ENCODE measurements around the gene PTEN. TPM values are rescaled to one million over a fixed set of nuclear protein-coding genes. Genes with fewer than 3 reads are reported as not detected.
"Not testable (repeated sequence)": the region's sequence is repeated elsewhere in the genome, so short reads cannot be mapped to it uniquely, and the experiment has no call there.

Gene PTEN
- 22.1 TPM for polyA plus RNA-seq (2013, experiment 1 of 2)
- 27.3 TPM for polyA plus RNA-seq (2013, experiment 2 of 2)

- Histone ChIP-seq H3K4me3 (ENCODE audit: low read length) (peak within 1 kb of the TSS; percentile 96), H3K9me3 (ENCODE audit: insufficient read depth, low read depth, low read length) (no peaks in the 10 kb centered on the region), H3K4me1 (ENCODE audit: insufficient read depth, low read length) (peaks cover 19% of the 10 kb centered on the region), H3K27me3 (ENCODE audit: insufficient read depth, low read length) (no peaks in the 10 kb centered on the region), H3K9ac (ENCODE audit: low read depth, low read length) (peak within 1 kb of the TSS; percentile 94), H3K36me3 (ENCODE audit: insufficient read depth, low read length) (peaks cover 3% of the 10 kb centered on the region; the same call in 1 of the 2 replicates), H3K27ac (ENCODE audit: low read depth, low read length) (peak within 1 kb of the TSS; percentile 96)
- WGBS = under 1% methylated on average over 89 of the region's 89 CpGs
Observed at GRCh38 chr10:87863053-87863943, at the start of gene PTEN, which contains the start of gene KLLN. PTEN (plus strand) TSS chr10:87863625; CDS start chr10:87864470, 845 bp downstream. KLLN (minus strand) TSS chr10:87863533; CDS start chr10:87862487, 1,046 bp downstream.

GRCh38 chr10:87816163-87816897 is 47.1 kb upstream of the PTEN start:
- 75% methylated on average over 5 of the region's 9 CpGs for WGBS
- peak overlapping the region; percentile 78 for H3K4me3 ChIP-seq (ENCODE audit: low read length)
- H3K27me3 ChIP-seq (ENCODE audit: insufficient read depth, low read length) = peaks cover 5% of the 10 kb centered on the region; the same call in 1 of the 2 replicates
- no peaks in the 10 kb centered on the region for H3K9me3 ChIP-seq (ENCODE audit: insufficient read depth, low read depth, low read length)
- H3K36me3 ChIP-seq (ENCODE audit: insufficient read depth, low read length) = peaks cover 28% of the 10 kb centered on the region
- H3K9ac ChIP-seq (ENCODE audit: low read depth, low read length) = peak overlapping the region; percentile 87; the same call in 1 of the 2 replicates
- H3K27ac ChIP-seq (ENCODE audit: low read depth, low read length) = no peak overlapping the region
- H3K4me1 ChIP-seq (ENCODE audit: insufficient read depth, low read length) = peaks cover 15% of the 10 kb centered on the region

DNA sequence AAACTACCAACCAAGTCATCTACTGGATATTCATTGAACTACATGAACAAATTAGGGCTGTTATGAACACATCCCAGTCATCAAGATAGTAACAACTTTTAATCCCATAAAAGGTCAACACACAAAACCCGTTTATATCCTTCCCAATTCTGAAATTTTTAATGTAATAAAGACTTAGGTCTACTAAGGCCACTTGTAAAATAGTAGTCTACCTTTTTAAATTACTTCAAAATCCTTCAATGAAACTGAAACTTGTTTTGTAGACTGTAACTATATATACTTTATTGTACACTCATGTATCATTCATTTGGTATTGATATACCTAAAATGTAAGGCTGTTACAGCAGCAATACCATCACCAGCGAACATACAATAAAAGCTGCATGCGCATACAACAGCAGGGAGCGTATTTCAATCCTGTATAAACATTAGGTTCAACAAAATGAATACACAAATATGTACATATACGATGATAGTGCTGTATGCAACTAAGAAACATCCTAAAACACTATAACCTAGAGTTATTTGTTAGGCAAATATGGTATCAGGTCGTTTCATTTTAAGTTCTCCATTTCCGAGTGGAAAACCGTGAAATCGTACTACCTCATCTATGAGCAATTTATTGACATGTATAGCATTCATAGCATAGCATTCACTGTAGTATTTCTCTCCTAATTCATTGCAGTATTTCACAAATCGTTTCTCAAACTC is 46.4 kb upstream of the PTEN start:
- 10% methylated on average over 8 of the region's 10 CpGs for WGBS
- Histone ChIP-seq H3K9ac (ENCODE audit: low read depth, low read length) (peak overlapping the region; percentile 87), H3K27ac (ENCODE audit: low read depth, low read length) (peak overlapping the region; percentile 87), H3K4me1 (ENCODE audit: insufficient read depth, low read length) (peaks cover 15% of the 10 kb centered on the region), H3K36me3 (ENCODE audit: insufficient read depth, low read length) (peaks cover 22% of the 10 kb centered on the region), H3K4me3 (ENCODE audit: low read length) (peak overlapping the region; percentile 78), H3K27me3 (ENCODE audit: insufficient read depth, low read length) (peaks cover 5% of the 10 kb centered on the region; the same call in 1 of the 2 replicates), H3K9me3 (ENCODE audit: insufficient read depth, low read depth, low read length) (no peaks in the 10 kb centered on the region)

GRCh38 chr10:87817609-87818504 is 45.6 kb upstream of the PTEN start, which contains the start of gene ATAD1:
ATAD1 (minus strand) TSS chr10:87818226; CDS start chr10:87814599, 3,627 bp downstream.
- H3K4me1 ChIP-seq (ENCODE audit: insufficient read depth, low read length) = peaks cover 15% of the 10 kb centered on the region
- peak within 1 kb of the TSS; percentile 87 for H3K9ac ChIP-seq (ENCODE audit: low read depth, low read length)
- H3K27ac ChIP-seq (ENCODE audit: low read depth, low read length) = peak within 1 kb of the TSS; percentile 87
- peak within 1 kb of the TSS; percentile 78 for H3K4me3 ChIP-seq (ENCODE audit: low read length)
- under 1% methylated on average over 60 of the region's 60 CpGs for WGBS
- no peaks in the 10 kb centered on the region for H3K9me3 ChIP-seq (ENCODE audit: insufficient read depth, low read depth, low read length)
- peaks cover 16% of the 10 kb centered on the region for H3K36me3 ChIP-seq (ENCODE audit: insufficient read depth, low read length)
- H3K27me3 ChIP-seq (ENCODE audit: insufficient read depth, low read length) = peaks cover 5% of the 10 kb centered on the region; the same call in 1 of the 2 replicates

- peaks cover 8% of the 10 kb centered on the region for H3K36me3 ChIP-seq (ENCODE audit: insufficient read depth, low read length)
- WGBS = 19% methylated on average over 28 of the region's 29 CpGs
- peak overlapping the region; percentile 87 for H3K9ac ChIP-seq (ENCODE audit: low read depth, low read length)
- H3K27ac ChIP-seq (ENCODE audit: low read depth, low read length) = peak overlapping the region; percentile 87; the same call in 1 of the 2 replicates
- peaks cover 5% of the 10 kb centered on the region; the same call in 1 of the 2 replicates for H3K27me3 ChIP-seq (ENCODE audit: insufficient read depth, low read length)
- no peaks in the 10 kb centered on the region for H3K9me3 ChIP-seq (ENCODE audit: insufficient read depth, low read depth, low read length)
- H3K4me3 ChIP-seq (ENCODE audit: low read length) = peak overlapping the region; percentile 78
- peaks cover 15% of the 10 kb centered on the region for H3K4me1 ChIP-seq (ENCODE audit: insufficient read depth, low read length)
Observed at GRCh38 chr10:87818505-87819288, 44.7 kb upstream of the PTEN start.

GRCh38 chr10:87819289-87819585 is 44.2 kb upstream of the PTEN start:
- peak overlapping the region; percentile 78 for H3K4me3 ChIP-seq (ENCODE audit: low read length)
- peaks cover 15% of the 10 kb centered on the region for H3K4me1 ChIP-seq (ENCODE audit: insufficient read depth, low read length)
- H3K9ac ChIP-seq (ENCODE audit: low read depth, low read length) = no peak overlapping the region
- no peak overlapping the region for H3K27ac ChIP-seq (ENCODE audit: low read depth, low read length)
- peaks cover 2% of the 10 kb centered on the region; the same call in 1 of the 2 replicates for H3K36me3 ChIP-seq (ENCODE audit: insufficient read depth, low read length)
- H3K27me3 ChIP-seq (ENCODE audit: insufficient read depth, low read length) = peaks cover 5% of the 10 kb centered on the region; the same call in 1 of the 2 replicates
- 97% methylated on average over 4 of the region's 6 CpGs for WGBS
- no peaks in the 10 kb centered on the region for H3K9me3 ChIP-seq (ENCODE audit: insufficient read depth, low read depth, low read length)

DNA sequence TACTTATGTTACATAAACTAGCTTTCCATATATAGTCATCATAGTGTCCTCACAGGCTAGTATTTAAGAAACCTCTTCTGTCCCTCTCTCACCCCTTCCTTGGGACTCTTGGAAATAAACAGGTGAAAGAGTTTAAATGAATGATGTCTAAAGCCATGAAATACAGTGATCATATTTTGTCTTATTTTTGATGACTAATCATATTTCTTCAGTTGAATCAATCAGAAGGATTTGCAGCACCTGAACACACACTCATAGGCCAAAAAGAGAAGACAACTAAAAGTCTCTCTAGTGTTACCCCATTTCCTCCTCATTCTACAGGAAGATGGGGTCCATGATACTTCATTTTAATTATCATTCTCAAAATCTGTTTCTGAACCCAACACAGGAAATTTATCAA is 36.8 kb upstream of the PTEN start:
- Histone ChIP-seq H3K27ac (ENCODE audit: low read depth, low read length) (no peak overlapping the region), H3K36me3 (ENCODE audit: insufficient read depth, low read length) (no peaks in the 10 kb centered on the region), H3K9ac (ENCODE audit: low read depth, low read length) (no peak overlapping the region), H3K27me3 (ENCODE audit: insufficient read depth, low read length) (no peaks in the 10 kb centered on the region), H3K4me1 (ENCODE audit: insufficient read depth, low read length) (no peaks in the 10 kb centered on the region), H3K9me3 (ENCODE audit: insufficient read depth, low read depth, low read length) (no peaks in the 10 kb centered on the region), H3K4me3 (ENCODE audit: low read length) (no peak overlapping the region)

DNA sequence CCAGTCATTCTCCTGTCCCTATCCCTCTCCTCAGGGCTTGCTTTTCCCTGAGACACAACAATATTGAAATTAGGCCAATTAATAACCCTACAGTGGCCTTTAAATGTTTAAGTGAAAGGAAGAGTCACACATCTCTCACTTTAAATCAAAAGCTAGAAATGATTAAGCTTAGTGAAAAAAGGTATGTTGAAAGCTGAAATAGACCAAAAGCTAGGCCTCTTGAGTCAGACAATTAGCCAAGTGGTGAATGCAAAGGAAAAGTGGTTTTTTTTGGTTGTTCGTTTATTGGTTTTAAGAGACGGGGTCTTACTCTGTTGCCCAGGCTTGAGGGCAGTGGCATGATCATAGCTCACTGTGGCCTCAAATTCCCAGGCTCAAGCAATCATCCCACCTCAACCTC is 35.7 kb upstream of the PTEN start:
- H3K27ac ChIP-seq (ENCODE audit: low read depth, low read length) = no peak overlapping the region
- no peak overlapping the region for H3K4me3 ChIP-seq (ENCODE audit: low read length)
- no peaks in the 10 kb centered on the region for H3K27me3 ChIP-seq (ENCODE audit: insufficient read depth, low read length)
- WGBS = 96% methylated on average over 2 of the region's 2 CpGs
- H3K36me3 ChIP-seq (ENCODE audit: insufficient read depth, low read length) = no peaks in the 10 kb centered on the region
- H3K9ac ChIP-seq (ENCODE audit: low read depth, low read length) = no peak overlapping the region
- H3K9me3 ChIP-seq (ENCODE audit: insufficient read depth, low read depth, low read length) = no peaks in the 10 kb centered on the region
- H3K4me1 ChIP-seq (ENCODE audit: insufficient read depth, low read length) = no peaks in the 10 kb centered on the region

DNA sequence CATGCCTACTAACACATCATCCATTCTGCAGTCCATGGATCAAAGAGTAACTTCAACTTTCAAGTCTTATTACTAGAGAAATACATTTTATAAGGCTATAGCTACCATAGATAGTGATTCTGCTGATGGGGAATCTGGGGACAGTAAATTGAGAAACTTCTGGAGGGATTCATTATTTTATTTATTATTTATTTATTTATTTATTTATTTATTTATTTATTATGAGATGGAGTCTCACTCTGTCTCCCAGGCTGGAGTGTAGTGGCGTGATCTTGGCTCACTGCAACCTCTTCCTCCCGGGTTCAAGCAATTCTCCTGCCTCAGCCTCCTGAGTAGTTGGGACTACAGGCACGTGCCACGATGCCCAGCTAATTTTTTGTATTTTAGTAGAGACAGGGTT is 34.4 kb upstream of the PTEN start:
- H3K27ac ChIP-seq (ENCODE audit: low read depth, low read length); H3K9me3 ChIP-seq (ENCODE audit: insufficient read depth, low read depth, low read length); H3K4me3 ChIP-seq (ENCODE audit: low read length); H3K4me1 ChIP-seq (ENCODE audit: insufficient read depth, low read length); H3K36me3 ChIP-seq (ENCODE audit: insufficient read depth, low read length); H3K27me3 ChIP-seq (ENCODE audit: insufficient read depth, low read length); H3K9ac ChIP-seq (ENCODE audit: low read depth, low read length): not testable (repeated sequence)
- 92% methylated on average over 4 of the region's 4 CpGs for WGBS
